K562 (cell line): ENCODE data around the gene MAGEB4. TPM values are rescaled to one million over a fixed set of nuclear protein-coding genes. Genes with fewer than 3 reads are reported as not detected.

Experiments
- ATAC-seq: fragments of 200-7000 bp; cut with Tn5 transposase; 3 replicates; pipeline ENCODE4 v1.9.1; 2020; ENCODE audit warnings: moderate library complexity
- BruUV-seq: library from RNA; stranded (reverse); fragments of 400-500 nt; replicated peaks from 2 replicates; lab custom pipeline; 2021; lab: Mats Ljungman, UMichigan
- CTCF ChIA-PET: fragments of 300-600 bp; formaldehyde crosslinking; extraction: SDS; loops from one replicate; lab custom pipeline; 2021; ENCODE audit warnings: low intra/inter-chr PET ratio; lab: Yijun Ruan, JAX
- POLR2A ChIA-PET: fragments of 300-600, 350-650 bp; sonication (Branson Sonifier 250); formaldehyde crosslinking; extraction: SDS; loops from one replicate; lab custom pipeline; 2021; ENCODE audit warnings: antibody characterized with exemption, inconsistent platforms; lab: Yijun Ruan, JAX
- DNase-seq, 4 experiments: peaks; one replicate each; pipeline versions ENCODE4 v3.0.0 to v3.0.0-alpha.2; 2011 to 2018; ENCODE audit warnings: low spot score in 3 of 4, mixed read lengths in 3 of 4; ENCODE audit errors: extremely low read depth in 1 of 4
- FAIRE-seq: peaks from 2 replicates; lab custom pipeline; 2011; peaks lifted over from hg19 to GRCh38; lab: Jason Lieb, UNC
- H2AFZ ChIP-seq: 2 replicates; pipeline ENCODE4 v1.6.0; 2011; ENCODE audit warnings: low read depth, low read length, control low read depth, inconsistent platforms
- H3K27ac ChIP-seq: fragments of 200-600 bp; 3 replicates; pipeline ENCODE4 v1.8.0; 2011; ENCODE audit warnings: low read depth, mild to moderate bottlenecking, control low read depth, inconsistent platforms, low read length, moderate library complexity, mixed read lengths; ENCODE audit errors: extremely low read depth
- H3K27me3 ChIP-seq, 2 experiments: fragments of 300-600 bp in 1 of 2; 2 replicates in 1 of 2; 3 replicates in 1 of 2; pipeline versions ENCODE4 v1.6.0 to v1.8.0; 2011; ENCODE audit warnings: inconsistent platforms in 2 of 2, low read length in 2 of 2, mild to moderate bottlenecking in 1 of 2, mixed read lengths in 1 of 2, moderate library complexity in 1 of 2; ENCODE audit not compliant: control insufficient read depth in 2 of 2, insufficient read depth in 2 of 2
- H3K36me3 ChIP-seq: fragments of 300-600 bp; 3 replicates; pipeline ENCODE4 v1.8.0; 2011; ENCODE audit warnings: mild to moderate bottlenecking, low read length, inconsistent platforms; ENCODE audit not compliant: control insufficient read depth, insufficient read depth
- H3K4me1 ChIP-seq, 2 experiments: fragments of 200-600 bp in 1 of 2; replicated peaks in 1 of 2; 2 replicates in 1 of 2; 3 replicates in 1 of 2; pipeline versions ENCODE4 v1.5.1 to v1.8.0; 2011; ENCODE audit warnings: inconsistent platforms in 2 of 2, low read length in 2 of 2, mild to moderate bottlenecking in 1 of 2, mixed read lengths in 1 of 2, moderate library complexity in 1 of 2; ENCODE audit not compliant: control insufficient read depth in 2 of 2, insufficient read depth in 2 of 2
- H3K4me2 ChIP-seq: 2 replicates; pipeline ENCODE4 v1.6.1; 2011; ENCODE audit warnings: low read length, control low read depth, inconsistent platforms, mixed read lengths; ENCODE audit not compliant: insufficient read depth
- H3K4me3 ChIP-seq: fragments of 200-600 bp; sonication (generic), shearing (Covaris generic); 2 replicates; pipeline ENCODE4 v1.5.1; 2016; ENCODE audit warnings: control low read depth, inconsistent platforms
- H3K79me2 ChIP-seq: fragments of 200-600 bp; 3 replicates; pipeline ENCODE4 v1.8.0; 2011; ENCODE audit warnings: low read length, inconsistent platforms; ENCODE audit not compliant: control insufficient read depth, insufficient read depth
- H3K9ac ChIP-seq, 2 experiments: 2 replicates each; pipeline versions ENCODE4 v1.6.0 to v1.6.1; 2011; ENCODE audit warnings: low read depth in 2 of 2, low read length in 2 of 2, control low read depth in 1 of 2, inconsistent platforms in 1 of 2, mild to moderate bottlenecking in 1 of 2, mixed read lengths in 1 of 2; ENCODE audit not compliant: insufficient read depth in 1 of 2
- H3K9me1 ChIP-seq: one replicate; pipeline ENCODE4 v1.6.0; 2011; ENCODE audit warnings: inconsistent platforms, mild to moderate bottlenecking, low read length, moderate library complexity; ENCODE audit not compliant: control insufficient read depth, insufficient read depth
- H3K9me3 ChIP-seq: replicated peaks from 2 replicates; pipeline ENCODE4 v1.5.1; 2011; ENCODE audit warnings: low read depth, low read length, inconsistent platforms; ENCODE audit not compliant: control insufficient read depth, insufficient read depth
- H4K20me1 ChIP-seq: replicated peaks from 2 replicates; pipeline ENCODE4 v1.6.1; 2011; ENCODE audit warnings: low read length, inconsistent platforms, mixed read lengths; ENCODE audit not compliant: control insufficient read depth, insufficient read depth
- BRD4 ChIP-seq: fragments of 200-600 bp; sonication (generic); IDR thresholded peaks from 2 replicates; pipeline ENCODE4 v1.6.1; 2017; ENCODE audit warnings: inconsistent platforms
- FOXJ2 ChIP-seq: fragments of 200-800 bp; sonication (Bioruptor generic); IDR thresholded peaks from 2 replicates; pipeline ENCODE4 v1.6.1; 2016; ENCODE audit warnings: missing genetic modification characterization, missing compliant biosample characterization
- FOXK1 ChIP-seq: sonication (generic); formaldehyde crosslinking; IDR thresholded peaks from 2 replicates; pipeline ENCODE4 v1.8.0; 2022; ENCODE audit warnings: missing genetic modification reagents, mild to moderate bottlenecking, borderline replicate concordance
- ZNF146 ChIP-seq: IDR thresholded peaks from one replicate; pipeline ENCODE4 v1.6.1; 2018; ENCODE audit warnings: missing compliant biosample characterization; ENCODE audit not compliant: unreplicated experiment
- ZNF644 ChIP-seq: fragments of 200-800 bp; sonication (Bioruptor generic); IDR thresholded peaks from 2 replicates; pipeline ENCODE4 v1.6.1; 2016; ENCODE audit warnings: low read depth, missing genetic modification characterization, missing compliant biosample characterization
- WGBS: fragments of 100-300 bp; shearing (Covaris generic); methylation state at CpG from one replicate; pipeline ENCODE4 v1.1.6; 2016; ENCODE audit warnings: low coverage, mixed read lengths; ENCODE audit not compliant: insufficient coverage; ENCODE audit errors: missing lambda C conversion rate; 5-methylcytosine and 5-hydroxymethylcytosine counted together
- in situ Hi-C: fragments of 300-500 bp; cut with MboI; formaldehyde crosslinking; loops from 4 replicates; pipeline ENCODE4 v1.15.0; 2018; ENCODE audit warnings: inconsistent platforms, mixed read lengths
- intact Hi-C: fragments of 100-400 bp; cut with micrococcal nuclease; formaldehyde crosslinking; loops from 2 replicates; pipeline ENCODE4 v1.14.2; 2022
- polyA plus RNA-seq, 8 experiments: library from polyadenylated mRNA; depleted of rRNA in 4 of 8; stranded (reverse) in 5 of 8; unstranded in 3 of 8; fragments of >200 nt; fragmentation: Nextera tagmentation in 2 of 8; fragmentation: Illumina TruSeq in 1 of 8; extraction: Ambion mirVana in 2 of 8; extraction: Trizol in 1 of 8; gene quantifications; 2 replicates each; pipeline versions ENCODE4 v1.2.1 to v1.2.3, GENCODE V29; 2011 to 2014; ENCODE audit warnings: inconsistent platforms in 1 of 8, missing spikeins in 1 of 8
- total RNA-seq, 7 experiments: library from RNA; depleted of rRNA in 6 of 7; stranded (reverse); fragments of >200 nt in 6 of 7; fragmentation: Illumina TruSeq in 2 of 7; extraction: Trizol in 2 of 7; gene quantifications; 2 replicates each; pipeline versions ENCODE4 v1.2.1 to v1.2.3, GENCODE V29; 2011 to 2021; ENCODE audit warnings: low replicate concordance in 1 of 7
- TF ChIP-seq, protein P1 (sequence below): fragments of 250-450 bp; sonication (Bioruptor Pico); IDR thresholded peaks from 2 replicates; pipeline ENCODE4 v1.5.0; 2020; ENCODE audit warnings: mild to moderate bottlenecking, borderline replicate concordance
- TF ChIP-seq, protein P2 (sequence below), 3 experiments: fragments of 200-800 bp in 1 of 3; fragments of 250-450 bp in 1 of 3; fragments of 450-650 bp in 1 of 3; sonication (Bioruptor Pico) in 1 of 3; sonication (Bioruptor generic) in 1 of 3; formaldehyde crosslinking in 1 of 3; IDR thresholded peaks; 2 replicates each; pipeline versions ENCODE4 v1.6.1 to v1.8.0; 2016 to 2022; ENCODE audit warnings: mild to moderate bottlenecking in 2 of 3, missing genetic modification characterization in 2 of 3, missing compliant biosample characterization in 1 of 3, moderate library complexity in 1 of 3

Gene MAGEB4
- total and polyA plus RNA-seq, 9 of the 15 experiments (the other 6 are each of a cell fraction or from before 2014, with no cell fraction given), result 0.04 to 0.09 (median 0.06) TPM; not detected in 6

DNA sequence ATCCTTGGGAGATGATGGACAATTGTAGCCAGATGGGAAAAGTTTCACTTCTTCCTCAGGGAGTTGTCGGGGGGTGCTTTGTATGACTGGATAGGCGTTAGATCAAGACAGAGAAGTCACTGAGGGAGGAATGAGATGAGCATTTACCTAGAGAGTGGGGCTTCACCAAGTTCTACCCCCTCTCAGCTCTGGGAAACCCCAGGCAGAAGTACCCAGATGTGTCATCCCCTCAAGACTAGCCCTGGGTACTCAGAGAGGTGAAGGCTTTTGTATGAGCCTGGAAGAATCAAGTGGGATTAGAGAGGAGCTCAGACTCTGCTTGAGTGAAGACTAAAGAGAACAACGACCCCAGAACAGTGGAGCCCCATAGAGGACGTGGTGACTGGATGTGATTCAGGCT lies 7.1 kb downstream of the MAGEB4 start:
- FAIRE-seq (no peak), DNase-seq (no peak), ATAC-seq (no peak)
- Histone ChIP-seq H3K79me2 (peaks cover 13% of the 10 kb centered on the region), H3K27ac (no peak overlapping the region), H2AFZ (no peak overlapping the region), H3K4me1 (peaks cover 7 to 9% of the 10 kb centered on the region in 2 experiments; a peak in 4 of 5 replicates), H3K9me1 (no peaks in the 10 kb centered on the region), H3K4me3 (no peak overlapping the region), H3K9me3 (no peaks in the 10 kb centered on the region), H3K4me2 (no peak overlapping the region), H3K9ac (no peak overlapping the region), H3K36me3 (peaks cover 26% of the 10 kb centered on the region; the same call in 2 of the 3 replicates), H4K20me1 (no peaks in the 10 kb centered on the region), H3K27me3 (no peaks in the 10 kb centered on the region)
- no TSS peak for BruUV-seq
- ChIA-PET CTCF (no interaction called here), POLR2A (interaction anchor here (0.7 kb wide), 1 partner anchor 9 kb away, joined by 4 read pairs; no protein-coding TSS in a partner anchor)
- intact Hi-C loops, result no loop called here
- 77% methylated on average over 4 of the region's 4 CpGs for WGBS
- in situ Hi-C loops, result no loop called here
- TF ChIP-seq FOXK1 (CRISPR knock-in tag), result no peak
- no peak for TF ChIP-seq ZNF146
- TF ChIP-seq, all 486 proteins: peak for 0

DNA sequence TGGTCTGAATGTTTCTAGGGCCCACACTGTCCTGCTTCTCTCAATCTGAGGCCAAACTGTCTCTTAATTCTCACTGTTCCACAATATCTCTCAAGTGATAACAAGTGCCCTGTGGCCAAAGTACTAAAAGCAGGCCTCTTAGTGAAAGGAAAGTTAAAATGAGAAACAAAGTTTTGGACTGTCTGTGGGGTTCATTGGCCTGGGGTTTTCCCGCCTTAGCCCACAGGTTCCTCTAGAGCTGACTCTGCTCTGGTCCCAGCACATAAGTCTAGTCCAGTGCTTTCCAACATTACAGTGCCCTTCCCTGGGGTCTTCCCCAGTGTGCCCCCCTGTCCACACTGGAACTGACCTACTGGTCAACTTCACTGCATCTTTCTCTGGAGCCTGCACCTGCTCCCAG lies 11.5 kb downstream of the MAGEB4 start:
- no TSS peak for BruUV-seq
- peaks cover 3% of the 10 kb centered on the region; the same call in 2 of the 3 replicates for H3K79me2 ChIP-seq
- DNase-seq, result no peak
- in situ Hi-C loops (no loop called here), intact Hi-C loops (no loop called here)
- no peak; the same call in 2 of the 3 replicates for ATAC-seq
- H3K27me3 ChIP-seq, result no peaks in the 10 kb centered on the region
- no peak overlapping the region for H3K4me2 ChIP-seq
- ChIA-PET POLR2A (no interaction called here), CTCF (no interaction called here)
- H3K9me3 ChIP-seq, result no peaks in the 10 kb centered on the region
- WGBS, result no CpG with 5 or more reads among the region's 1 CpG
- peaks cover 25% of the 10 kb centered on the region; the same call in 2 of the 3 replicates for H3K36me3 ChIP-seq
- no peak overlapping the region for H3K27ac ChIP-seq
- no peaks in the 10 kb centered on the region for H3K9me1 ChIP-seq
- no peak overlapping the region for H3K9ac ChIP-seq
- H3K4me3 ChIP-seq, result no peak overlapping the region
- no peak overlapping the region for H2AFZ ChIP-seq
- TF ChIP-seq BRD4 (no peak), ZNF644 (tag) (no peak), FOXJ2 (tag) (no peak)
- TF ChIP-seq, protein P1, sequence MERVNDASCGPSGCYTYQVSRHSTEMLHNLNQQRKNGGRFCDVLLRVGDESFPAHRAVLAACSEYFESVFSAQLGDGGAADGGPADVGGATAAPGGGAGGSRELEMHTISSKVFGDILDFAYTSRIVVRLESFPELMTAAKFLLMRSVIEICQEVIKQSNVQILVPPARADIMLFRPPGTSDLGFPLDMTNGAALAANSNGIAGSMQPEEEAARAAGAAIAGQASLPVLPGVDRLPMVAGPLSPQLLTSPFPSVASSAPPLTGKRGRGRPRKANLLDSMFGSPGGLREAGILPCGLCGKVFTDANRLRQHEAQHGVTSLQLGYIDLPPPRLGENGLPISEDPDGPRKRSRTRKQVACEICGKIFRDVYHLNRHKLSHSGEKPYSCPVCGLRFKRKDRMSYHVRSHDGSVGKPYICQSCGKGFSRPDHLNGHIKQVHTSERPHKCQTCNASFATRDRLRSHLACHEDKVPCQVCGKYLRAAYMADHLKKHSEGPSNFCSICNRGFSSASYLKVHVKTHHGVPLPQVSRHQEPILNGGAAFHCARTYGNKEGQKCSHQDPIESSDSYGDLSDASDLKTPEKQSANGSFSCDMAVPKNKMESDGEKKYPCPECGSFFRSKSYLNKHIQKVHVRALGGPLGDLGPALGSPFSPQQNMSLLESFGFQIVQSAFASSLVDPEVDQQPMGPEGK (CRISPR knock-in tag), result no peak
- TF ChIP-seq, protein P2, sequence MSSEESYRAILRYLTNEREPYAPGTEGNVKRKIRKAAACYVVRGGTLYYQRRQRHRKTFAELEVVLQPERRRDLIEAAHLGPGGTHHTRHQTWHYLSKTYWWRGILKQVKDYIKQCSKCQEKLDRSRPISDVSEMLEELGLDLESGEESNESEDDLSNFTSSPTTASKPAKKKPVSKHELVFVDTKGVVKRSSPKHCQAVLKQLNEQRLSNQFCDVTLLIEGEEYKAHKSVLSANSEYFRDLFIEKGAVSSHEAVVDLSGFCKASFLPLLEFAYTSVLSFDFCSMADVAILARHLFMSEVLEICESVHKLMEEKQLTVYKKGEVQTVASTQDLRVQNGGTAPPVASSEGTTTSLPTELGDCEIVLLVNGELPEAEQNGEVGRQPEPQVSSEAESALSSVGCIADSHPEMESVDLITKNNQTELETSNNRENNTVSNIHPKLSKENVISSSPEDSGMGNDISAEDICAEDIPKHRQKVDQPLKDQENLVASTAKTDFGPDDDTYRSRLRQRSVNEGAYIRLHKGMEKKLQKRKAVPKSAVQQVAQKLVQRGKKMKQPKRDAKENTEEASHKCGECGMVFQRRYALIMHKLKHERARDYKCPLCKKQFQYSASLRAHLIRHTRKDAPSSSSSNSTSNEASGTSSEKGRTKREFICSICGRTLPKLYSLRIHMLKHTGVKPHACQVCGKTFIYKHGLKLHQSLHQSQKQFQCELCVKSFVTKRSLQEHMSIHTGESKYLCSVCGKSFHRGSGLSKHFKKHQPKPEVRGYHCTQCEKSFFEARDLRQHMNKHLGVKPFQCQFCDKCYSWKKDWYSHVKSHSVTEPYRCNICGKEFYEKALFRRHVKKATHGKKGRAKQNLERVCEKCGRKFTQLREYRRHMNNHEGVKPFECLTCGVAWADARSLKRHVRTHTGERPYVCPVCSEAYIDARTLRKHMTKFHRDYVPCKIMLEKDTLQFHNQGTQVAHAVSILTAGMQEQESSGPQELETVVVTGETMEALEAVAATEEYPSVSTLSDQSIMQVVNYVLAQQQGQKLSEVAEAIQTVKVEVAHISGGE (CRISPR knock-in tag; IDR thresholded peaks at IDR 0.05), result no peak
- no peaks in the 10 kb centered on the region; a peak in 1 of 5 replicates for H3K4me1 ChIP-seq
- no peaks in the 10 kb centered on the region for H4K20me1 ChIP-seq
- FAIRE-seq, result no peak
